Stimulated activated CD8-positive, alpha-beta memory T cell treated with anti-CD3 and anti-CD28 coated beads, Interleukin-15, amount 100 ng/mL, for 4 hours (primary cell): ENCODE measurements around the gene GABARAPL1.

Experiments
- DNase-seq, 2 donors: peaks; one replicate each; pipeline ENCODE4 v3.0.0-alpha.2; 2020; ENCODE audit warnings: low read depth in 2 of 2

Gene GABARAPL1

DNA sequence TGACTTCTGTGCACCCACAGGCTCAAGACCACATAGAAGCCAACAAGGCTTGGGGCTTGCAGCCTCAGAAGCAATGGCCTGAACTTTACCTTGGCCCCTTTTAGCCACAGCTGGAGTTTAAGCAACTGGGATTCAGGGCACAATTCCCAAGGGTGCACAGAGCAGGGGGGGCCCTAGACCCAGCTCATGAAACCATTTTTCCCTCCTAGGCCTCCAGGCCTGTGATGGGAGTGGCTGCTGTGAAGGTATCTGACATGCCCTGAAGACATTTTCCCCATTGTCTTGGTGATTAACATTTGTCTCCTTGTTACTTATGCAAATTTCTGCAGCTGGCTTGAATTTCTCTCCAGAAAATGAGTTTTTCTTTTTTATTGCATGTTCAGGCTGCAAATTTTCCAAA, 21.9 kb downstream of the GABARAPL1 start:
- DNase-seq = no peak

DNA sequence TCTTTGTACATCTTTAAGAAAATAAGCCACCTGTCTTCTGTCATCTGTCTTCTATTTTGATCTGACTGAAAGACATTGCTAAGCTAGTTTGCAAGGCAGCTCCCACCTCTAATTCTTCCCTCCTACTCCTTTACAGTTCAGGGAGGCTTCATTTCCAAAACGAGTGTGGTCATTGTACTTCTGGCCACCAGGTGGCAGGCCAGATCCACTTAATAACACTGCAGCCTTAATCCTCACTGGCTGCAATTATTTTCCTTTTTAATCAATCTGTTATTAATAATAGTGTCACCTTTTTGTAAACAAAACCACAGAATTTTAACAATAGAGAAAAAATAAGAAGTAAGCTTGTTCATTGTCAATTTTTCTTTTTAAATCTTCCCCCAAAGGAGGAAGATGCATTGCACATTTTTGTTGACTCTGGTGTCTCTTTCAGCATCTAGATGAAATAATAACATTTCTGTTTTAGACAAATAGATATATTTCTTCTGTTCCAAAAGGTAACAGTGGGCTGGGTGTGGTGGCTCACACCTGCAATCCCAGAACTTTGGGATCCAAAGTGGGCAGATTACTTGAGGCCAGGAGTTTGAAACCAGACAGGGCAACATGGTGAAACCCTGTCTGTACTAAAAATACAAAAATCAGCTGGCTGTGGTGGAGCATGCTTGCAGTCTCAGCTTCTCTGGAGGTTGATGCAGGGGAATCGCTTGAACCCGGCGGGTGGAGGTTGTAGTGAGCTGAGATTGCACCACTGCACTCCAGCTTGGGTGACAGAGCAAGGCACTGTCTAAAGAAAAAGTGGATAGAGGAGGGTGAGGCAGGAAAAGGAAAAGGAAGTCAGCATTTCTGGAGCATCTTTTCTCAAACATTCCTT, 23.3 kb downstream of the GABARAPL1 start:
- DNase-seq = peak in 1 of 2 donors; percentile 19

DNA sequence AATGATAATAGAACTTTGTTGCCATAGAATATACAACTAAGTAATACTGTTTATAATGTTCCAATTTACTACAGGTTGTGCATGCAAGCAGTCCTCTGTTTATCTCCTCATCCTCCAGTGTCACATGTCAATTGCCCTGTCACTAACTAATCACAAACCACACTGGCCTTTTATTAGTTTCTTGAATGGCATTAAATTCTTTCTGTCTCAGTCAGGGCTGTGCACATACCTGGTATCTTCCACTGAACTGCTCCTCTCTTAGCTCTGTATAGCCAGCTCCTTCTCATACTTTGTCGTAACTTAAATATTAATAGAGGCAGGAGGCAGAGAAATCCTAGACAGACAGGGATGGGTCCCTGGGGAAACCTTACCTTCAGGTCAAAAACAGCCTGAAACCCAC, 24.0 kb downstream of the GABARAPL1 start:
- DNase-seq = no peak

DNA sequence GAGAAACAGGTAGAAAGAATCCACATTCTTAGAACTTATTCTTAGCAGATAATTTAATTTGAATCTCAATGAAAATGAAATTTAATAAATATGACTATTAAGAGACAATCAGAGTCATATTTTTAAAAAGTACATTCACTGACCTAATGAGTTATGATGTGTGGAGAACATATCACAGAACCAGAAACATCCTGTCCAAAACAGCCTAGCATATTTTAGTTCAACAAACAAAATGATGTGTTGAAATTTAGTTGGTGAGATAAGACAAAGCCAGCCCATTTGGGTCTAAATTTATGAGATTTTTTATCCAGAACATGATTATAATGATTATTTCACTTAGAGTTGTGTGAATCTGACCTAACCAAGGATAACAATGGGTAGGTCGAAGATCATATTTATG, 25.8 kb downstream of the GABARAPL1 start:
- no peak for DNase-seq

DNA sequence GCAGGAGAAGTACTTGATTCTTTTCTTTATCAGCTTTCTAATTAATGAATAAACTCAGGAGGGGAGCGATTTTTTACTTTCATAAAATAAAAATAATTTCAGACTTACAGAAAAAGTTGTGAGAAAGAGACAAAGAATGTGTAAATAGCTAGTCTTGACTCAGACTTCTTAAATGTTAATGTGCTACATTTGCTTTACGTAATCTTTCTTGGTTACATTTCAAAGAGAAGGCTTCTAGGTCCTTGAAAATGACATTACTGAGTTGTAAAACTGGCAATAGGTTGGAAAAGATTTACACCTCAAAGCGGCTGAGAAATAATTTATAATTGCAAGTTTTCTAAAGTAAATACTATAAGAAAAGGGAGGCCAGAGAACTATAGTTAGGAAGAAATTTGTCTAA, 28.6 kb downstream of the GABARAPL1 start:
- DNase-seq = no peak

DNA sequence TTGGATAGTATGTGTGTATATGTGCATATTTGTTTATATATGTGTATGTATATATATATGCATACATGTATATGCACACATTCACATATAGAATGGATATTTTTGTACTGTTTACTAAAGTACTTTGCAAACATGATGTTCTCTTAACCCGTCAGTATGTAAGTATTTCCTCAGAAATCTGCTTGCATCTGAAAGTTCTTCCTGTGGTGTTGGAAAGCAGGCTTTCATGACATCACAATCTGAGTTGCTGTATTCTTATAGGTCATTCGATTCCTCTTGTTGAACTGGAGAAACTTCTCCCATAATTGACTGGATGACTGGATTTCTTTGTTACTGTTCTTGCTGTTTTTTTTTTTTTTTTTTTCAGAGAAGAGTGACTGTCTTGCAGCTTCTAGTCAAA, 29.1 kb downstream of the GABARAPL1 start:
- DNase-seq = no peak

DNA sequence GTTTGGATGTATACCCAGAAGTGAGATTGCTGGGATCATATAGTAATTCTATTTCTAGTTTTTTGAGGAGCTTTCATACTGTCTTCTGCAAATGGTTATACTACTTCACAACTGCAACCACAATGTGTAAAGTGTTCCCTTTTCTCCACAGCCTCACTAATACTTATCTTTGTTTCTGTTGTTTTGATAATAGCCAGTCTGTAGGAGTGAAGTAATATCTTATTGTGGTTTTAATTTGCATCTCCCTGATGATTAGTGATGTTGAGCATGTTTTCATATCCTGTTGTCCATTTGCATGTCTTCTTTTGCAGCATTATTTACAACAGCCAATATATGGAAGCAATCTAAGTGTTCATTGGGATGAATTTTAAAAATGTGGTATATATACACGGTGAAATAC, 29.9 kb downstream of the GABARAPL1 start:
- no peak for DNase-seq

DNA sequence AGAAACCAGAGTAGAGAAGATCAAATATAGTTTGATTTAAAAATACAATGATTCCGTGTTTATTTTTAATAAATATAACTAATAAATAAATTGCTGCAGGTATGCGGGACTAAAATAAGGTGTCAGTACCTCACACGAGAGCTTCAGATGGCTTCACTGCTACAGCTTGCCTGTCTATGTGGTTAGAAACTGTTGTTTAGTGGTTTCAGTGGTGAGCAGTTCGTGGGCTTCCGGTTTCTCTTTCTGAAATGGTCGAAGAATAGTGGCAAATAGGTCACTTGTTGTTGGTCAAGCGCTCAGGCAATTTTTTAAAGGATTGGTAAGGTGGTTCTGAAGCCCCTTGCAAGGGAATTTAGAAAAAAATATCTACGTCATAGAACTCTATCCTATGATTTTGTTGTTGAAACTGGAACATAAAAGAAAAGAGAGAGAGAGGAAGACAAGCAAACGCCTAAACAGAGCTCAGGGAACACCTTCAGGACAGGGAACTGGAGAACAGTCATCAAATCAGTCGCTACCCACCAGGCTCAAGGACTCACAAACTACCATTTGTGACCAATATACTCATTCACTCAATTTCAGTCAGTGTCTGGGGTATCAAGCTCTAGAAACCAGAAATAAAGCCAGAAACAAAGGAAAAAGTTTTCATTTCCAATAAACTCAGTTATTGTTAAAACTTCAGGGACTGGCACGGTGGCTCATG, 31.3 kb downstream of the GABARAPL1 start:
- no peak for DNase-seq

DNA sequence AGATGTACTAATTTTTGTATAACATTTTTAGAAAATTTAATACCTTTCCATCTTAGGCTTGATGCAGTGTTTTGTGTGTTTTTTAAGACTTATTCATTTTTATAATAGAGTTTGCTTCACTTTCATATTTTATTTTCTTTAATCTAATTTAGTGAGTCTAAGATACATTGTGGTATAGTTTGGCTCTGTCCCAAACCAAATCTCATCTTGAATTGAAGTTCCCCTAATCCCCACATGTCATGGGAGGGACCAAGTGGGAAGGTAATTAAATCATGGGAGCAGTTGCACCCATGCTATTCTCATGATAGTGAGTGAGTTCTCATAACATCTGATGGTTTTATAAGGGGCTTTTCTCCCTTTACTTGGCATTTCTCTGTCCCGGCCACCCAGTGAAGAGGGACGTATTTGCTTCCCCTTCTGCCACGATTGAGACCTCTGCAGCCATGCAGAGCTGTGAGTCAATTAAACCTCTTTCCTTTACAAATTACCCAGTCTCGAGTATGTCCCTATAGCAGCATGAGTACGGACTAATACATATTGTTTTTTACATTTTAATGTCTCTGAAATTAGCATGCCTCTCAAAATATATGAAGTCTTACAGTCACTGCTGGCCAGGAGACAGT, 34.9 kb downstream of the GABARAPL1 start:
- DNase-seq = no peak

DNA sequence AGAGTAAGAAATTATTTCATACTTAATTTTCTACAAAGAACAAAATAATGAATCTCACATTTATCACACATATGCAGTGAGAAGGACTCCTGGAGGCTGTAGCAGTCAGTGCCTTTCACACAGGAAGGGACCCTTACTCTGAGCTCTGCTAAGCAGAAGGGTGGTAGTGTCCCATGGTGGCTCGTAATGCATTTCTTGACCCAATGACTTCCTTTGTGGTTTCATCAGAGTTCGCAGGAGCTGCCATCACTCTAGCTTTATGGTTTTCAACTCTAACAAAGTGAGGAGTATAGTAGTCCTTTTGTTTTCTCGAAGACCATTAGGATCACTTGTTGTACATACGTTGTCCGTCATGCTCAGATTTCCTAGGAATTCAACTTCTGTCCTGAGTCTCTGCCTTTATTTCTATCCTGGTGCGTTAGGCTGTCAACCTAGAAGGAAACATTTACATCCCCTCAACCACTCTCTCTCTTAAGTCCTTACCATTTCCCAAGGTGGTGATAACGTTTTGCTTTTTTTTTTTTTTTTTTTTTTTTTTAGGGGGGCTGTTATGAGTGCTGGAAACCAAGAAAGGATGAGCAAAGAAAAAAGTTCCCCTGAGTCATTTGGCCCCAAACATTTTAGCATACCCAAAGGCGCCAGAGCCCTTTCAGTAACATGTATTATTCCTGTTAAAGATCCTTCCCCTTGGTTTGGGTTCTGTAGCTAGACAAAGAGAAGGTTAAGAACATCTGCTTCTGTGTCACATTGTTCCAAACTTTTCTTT, 37.2 kb downstream of the GABARAPL1 start:
- peak in 1 of 2 donors; percentile 9 for DNase-seq

DNA sequence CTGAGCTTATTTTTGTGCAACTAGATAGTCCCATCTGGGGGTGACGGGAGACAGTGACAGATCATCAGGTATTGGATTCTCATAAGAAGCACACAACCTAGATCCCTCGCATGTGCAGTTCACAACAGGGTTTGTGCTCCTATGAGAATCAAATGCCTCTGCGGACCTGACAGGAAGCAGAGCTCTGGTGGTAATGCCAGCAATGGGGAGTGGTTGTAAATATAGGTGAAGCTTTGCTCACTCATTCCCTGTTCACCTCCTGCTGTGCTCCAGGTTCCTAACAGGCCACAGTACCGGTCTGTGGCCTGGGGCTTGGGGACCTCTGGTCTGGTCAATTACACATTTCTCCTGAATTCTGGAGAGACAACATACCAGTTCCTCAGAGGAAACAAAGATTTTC, 39.0 kb downstream of the GABARAPL1 start:
- DNase-seq = no peak

DNA sequence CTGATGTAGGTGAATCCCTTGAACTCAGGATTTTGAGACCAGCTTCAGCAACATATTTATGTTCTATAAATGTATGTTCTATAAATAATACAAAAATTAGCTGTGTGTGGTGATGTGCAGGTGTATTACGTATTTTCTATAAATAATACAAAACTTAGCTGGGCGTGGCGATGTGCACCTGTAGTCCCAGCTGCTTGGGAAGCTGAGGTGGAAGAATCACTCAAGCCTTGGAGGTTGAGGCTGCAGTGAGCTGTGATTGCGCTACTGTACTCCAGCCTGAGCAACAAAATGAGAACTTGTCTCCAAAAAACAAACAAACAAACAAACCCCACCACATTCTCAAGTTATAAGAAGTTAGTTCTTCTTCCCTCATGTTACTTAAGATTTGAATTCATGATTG, 39.5 kb downstream of the GABARAPL1 start:
- no peak for DNase-seq

DNA sequence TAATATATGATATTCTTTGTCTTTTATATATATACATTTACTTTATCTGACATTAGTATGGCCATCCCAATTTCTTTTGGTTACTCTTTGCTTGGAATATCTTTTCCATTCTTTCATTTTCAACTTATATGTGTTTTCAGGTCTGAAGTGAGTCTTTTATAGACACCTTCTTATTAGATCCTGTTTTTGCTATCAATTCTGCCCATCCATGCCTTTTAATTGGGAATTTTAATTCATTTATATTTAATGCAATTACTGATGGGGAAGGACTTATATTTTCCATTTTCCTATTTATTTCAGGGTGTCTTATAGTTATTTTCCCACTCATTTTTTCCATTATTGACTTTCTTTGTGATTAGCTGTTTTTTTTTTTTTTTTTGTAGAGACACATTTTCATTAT, 43.4 kb downstream of the GABARAPL1 start:
- no peak for DNase-seq

DNA sequence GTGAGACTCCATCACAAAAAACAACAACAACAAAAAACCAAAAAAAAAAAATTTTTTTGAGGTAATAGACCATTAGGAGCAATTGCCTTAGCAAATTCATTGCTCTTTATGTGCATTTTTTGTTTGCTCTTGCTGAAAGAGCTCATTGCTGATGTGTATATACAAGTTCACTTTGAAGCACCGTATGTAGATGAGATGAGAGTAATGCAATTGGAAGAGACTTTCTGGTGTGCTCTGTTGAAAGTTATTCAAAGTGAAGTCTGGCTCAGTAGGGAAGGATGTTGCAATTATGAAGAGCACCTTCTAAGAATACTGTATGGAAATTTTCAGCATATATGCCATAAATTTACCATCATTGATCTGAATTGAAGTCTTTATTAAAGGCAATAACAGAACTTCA, 48.2 kb downstream of the GABARAPL1 start:
- no peak for DNase-seq

DNA sequence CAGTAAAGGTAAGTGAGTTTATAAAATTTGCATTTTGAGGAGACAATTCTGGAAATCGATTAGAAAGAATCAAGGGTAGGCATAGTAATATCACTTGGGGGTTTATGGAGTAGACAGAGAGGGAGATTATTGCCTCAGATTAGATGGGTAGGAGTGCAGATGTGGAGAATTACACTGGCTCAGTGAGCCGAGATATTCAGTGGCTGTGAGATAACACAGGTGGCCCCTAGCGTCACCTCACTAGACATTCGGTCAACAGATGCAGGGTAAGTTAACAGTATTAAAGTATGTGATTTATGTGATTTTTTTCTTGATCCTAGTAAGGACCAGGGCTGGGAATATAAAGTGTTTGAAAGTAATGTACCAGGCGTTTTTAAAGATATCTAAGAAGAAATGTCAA, 55.4 kb downstream of the GABARAPL1 start:
- no peak for DNase-seq

DNA sequence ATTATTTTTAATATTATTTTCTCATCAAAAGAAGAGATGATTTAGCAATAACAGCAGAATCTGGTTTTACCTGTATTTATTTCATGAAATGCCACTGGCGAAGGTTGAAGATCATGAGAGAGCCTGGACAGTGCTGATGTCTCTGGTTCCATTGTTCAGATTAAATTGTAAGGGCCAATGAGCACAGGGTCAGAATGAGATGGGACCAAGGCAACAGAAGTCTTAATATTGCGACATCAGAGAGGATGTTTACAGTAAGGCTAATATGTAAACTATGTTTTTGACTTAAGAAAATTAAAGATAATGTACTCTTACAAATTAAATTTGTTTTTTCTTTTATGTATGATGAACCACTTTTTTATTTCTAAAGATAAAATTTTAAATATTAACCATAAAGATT, 59.8 kb downstream of the GABARAPL1 start:
- no peak for DNase-seq
